IMR-90 (cell line): Measurements from ENCODE around the gene TEP1. TPM values are rescaled to one million over a fixed set of nuclear protein-coding genes. Genes with fewer than 3 reads are reported as not detected.

ENCODE experiments used
- ATAC-seq: fragments of 200-7000 bp; cut with Tn5 transposase; 2 replicates; pipeline ENCODE4 v1.9.1; 2020; ENCODE audit warnings: low read depth, mild to moderate bottlenecking, moderate library complexity
- BruUV-seq: library from RNA; stranded (reverse); fragments of 400-500 nt; replicated peaks from 2 replicates; lab custom pipeline; 2021; lab: Mats Ljungman, UMichigan
- CTCF ChIA-PET: fragments of 300-600 bp; formaldehyde crosslinking; extraction: SDS; loops from one replicate; lab custom pipeline; 2021; ENCODE audit warnings: antibody characterized with exemption; lab: Yijun Ruan, JAX
- POLR2A ChIA-PET: fragments of 300-600 bp; sonication (Branson Sonifier 250); formaldehyde crosslinking; loops from one replicate; lab custom pipeline; 2022; ENCODE audit warnings: antibody characterized with exemption; ENCODE audit not compliant: unreplicated experiment; lab: Charles Lee
- DNase-seq: peaks from one replicate; pipeline ENCODE4 v3.0.0; 2013
- H2AFZ ChIP-seq: replicated peaks from 2 replicates; pipeline ENCODE3; 2013; ENCODE audit warnings: low read length, mild to moderate bottlenecking; ENCODE audit not compliant: poor library complexity
- H2AK5ac ChIP-seq: 2 replicates; pipeline ENCODE4 v1.6.1; 2013; ENCODE audit warnings: low read depth, low read length, inconsistent platforms
- H2AK9ac ChIP-seq: replicated peaks from 2 replicates; pipeline ENCODE3; 2013; ENCODE audit warnings: mild to moderate bottlenecking, low read depth, low read length, moderate library complexity; ENCODE audit not compliant: poor library complexity
- H2BK120ac ChIP-seq: 2 replicates; pipeline ENCODE4 v1.6.1; 2013; ENCODE audit warnings: low read depth, low read length, inconsistent platforms
- H2BK15ac ChIP-seq: 3 replicates; pipeline ENCODE4 v1.6.1; 2013; ENCODE audit warnings: low read depth, low read length, inconsistent platforms
- H2BK20ac ChIP-seq: 2 replicates; pipeline ENCODE4 v1.6.1; 2013; ENCODE audit warnings: low read depth, mild to moderate bottlenecking, inconsistent platforms, low read length, moderate library complexity
- H2BK5ac ChIP-seq: 2 replicates; pipeline ENCODE4 v1.6.1; 2013; ENCODE audit warnings: mild to moderate bottlenecking, low read depth, low read length, inconsistent platforms; ENCODE audit not compliant: poor library complexity, severe bottlenecking
- H3K14ac ChIP-seq: replicated peaks from 2 replicates; pipeline ENCODE4 v1.6.1; 2013; ENCODE audit warnings: low read depth, low read length, inconsistent platforms
- H3K18ac ChIP-seq: 2 replicates; pipeline ENCODE4 v1.6.1; 2013; ENCODE audit warnings: low read depth, low read length, control low read depth
- H3K23ac ChIP-seq: 2 replicates; pipeline ENCODE4 v1.6.1; 2013; ENCODE audit warnings: low read depth, low read length, inconsistent platforms
- H3K27ac ChIP-seq: 2 replicates; pipeline ENCODE4 v1.5.1; 2013; ENCODE audit warnings: mild to moderate bottlenecking, control low read depth, low read length; ENCODE audit not compliant: insufficient read depth
- H3K27me3 ChIP-seq: 2 replicates; pipeline ENCODE4 v1.6.1; 2013; ENCODE audit warnings: low read length; ENCODE audit not compliant: control insufficient read depth, insufficient read depth
- H3K36me3 ChIP-seq: 2 replicates; pipeline ENCODE4 v1.6.1; 2013; ENCODE audit warnings: low read length, mixed read lengths; ENCODE audit not compliant: control insufficient read depth, insufficient read depth
- H3K4ac ChIP-seq: 2 replicates; pipeline ENCODE4 v1.6.1; 2013; ENCODE audit warnings: low read depth, low read length, inconsistent platforms
- H3K4me1 ChIP-seq: 2 replicates; pipeline ENCODE4 v1.6.1; 2013; ENCODE audit warnings: low read length, mixed read lengths; ENCODE audit not compliant: control insufficient read depth, insufficient read depth
- H3K4me2 ChIP-seq: 2 replicates; pipeline ENCODE4 v1.6.1; 2013; ENCODE audit warnings: low read depth, mild to moderate bottlenecking, control low read depth, low read length, moderate library complexity
- H3K4me3 ChIP-seq: 2 replicates; pipeline ENCODE4 v1.5.1; 2013; ENCODE audit warnings: low read depth, mild to moderate bottlenecking, control low read depth, low read length, moderate library complexity; ENCODE audit not compliant: insufficient read depth
- H3K56ac ChIP-seq: 2 replicates; pipeline ENCODE4 v1.6.1; 2013; ENCODE audit warnings: low read length, inconsistent platforms; ENCODE audit not compliant: insufficient read depth; ENCODE audit errors: extremely low read depth
- H3K79me1 ChIP-seq, 2 experiments: 2 replicates each; pipeline ENCODE4 v1.6.1; 2013; ENCODE audit warnings: low read length in 2 of 2, inconsistent platforms in 1 of 2, low read depth in 1 of 2
- H3K9ac ChIP-seq: 2 replicates; pipeline ENCODE4 v1.6.1; 2013; ENCODE audit warnings: low read depth, low read length, control low read depth
- H3K9me1 ChIP-seq: 2 replicates; pipeline ENCODE4 v1.6.1; 2013; ENCODE audit warnings: low read length, inconsistent platforms; ENCODE audit not compliant: insufficient read depth
- H3K9me3 ChIP-seq: 2 replicates; pipeline ENCODE4 v1.6.1; 2013; ENCODE audit warnings: low read length; ENCODE audit not compliant: control insufficient read depth, insufficient read depth
- H4K20me1 ChIP-seq: 2 replicates; pipeline ENCODE4 v1.6.1; 2013; ENCODE audit warnings: low read length, inconsistent platforms; ENCODE audit not compliant: insufficient read depth
- H4K5ac ChIP-seq: 2 replicates; pipeline ENCODE4 v1.6.1; 2013; ENCODE audit warnings: mild to moderate bottlenecking, low read depth, low read length, control low read depth
- H4K8ac ChIP-seq, 2 experiments: 2 replicates each; pipeline ENCODE4 v1.6.1; 2013; ENCODE audit warnings: low read depth in 2 of 2, low read length in 2 of 2, control low read depth in 1 of 2, inconsistent platforms in 1 of 2
- H4K91ac ChIP-seq: 2 replicates; pipeline ENCODE4 v1.6.1; 2013; ENCODE audit warnings: low read depth, low read length, inconsistent platforms; ENCODE audit not compliant: insufficient read depth
- BHLHE40 ChIP-seq: fragments of 150-350 bp; IDR thresholded peaks from 2 replicates; pipeline ENCODE4 v1.6.1; 2016; ENCODE audit warnings: mild to moderate bottlenecking, low read depth, low read length
- CTCF ChIP-seq: conservative IDR thresholded peaks from 2 replicates; pipeline ENCODE4 v1.5.1; 2012; ENCODE audit warnings: mild to moderate bottlenecking, low read depth, low read length, improper control_type of control experiment
- MAFK ChIP-seq: IDR thresholded peaks from 2 replicates; pipeline ENCODE4 v1.6.1; 2012; ENCODE audit warnings: low read depth, low read length, improper control_type of control experiment
- MAZ ChIP-seq: IDR thresholded peaks from 2 replicates; pipeline ENCODE4 v1.6.1; 2012; ENCODE audit warnings: low read depth, mild to moderate bottlenecking, low read length, improper control_type of control experiment, moderate library complexity, borderline replicate concordance
- MXI1 ChIP-seq: IDR thresholded peaks from 2 replicates; pipeline ENCODE4 v1.6.1; 2012; ENCODE audit warnings: low read depth, mild to moderate bottlenecking, low read length, moderate library complexity, borderline replicate concordance
- RCOR1 ChIP-seq: IDR thresholded peaks from 2 replicates; pipeline ENCODE4 v1.6.1; 2012; ENCODE audit warnings: mild to moderate bottlenecking, low read length, improper control_type of control experiment; ENCODE audit not compliant: insufficient replicate concordance
- RFX5 ChIP-seq: IDR thresholded peaks from 2 replicates; pipeline ENCODE4 v1.8.0; 2012; ENCODE audit warnings: low read depth, mild to moderate bottlenecking, low read length, moderate library complexity
- WGBS, 2 experiments: methylation state at CpG; one replicate each; pipeline versions ENCODE4 v1.1.5 to v1.1.7; 2013; ENCODE audit warnings: missing lambda C conversion rate in 2 of 2; ENCODE audit not compliant: insufficient read length in 1 of 2; ENCODE audit errors: extremely low coverage in 2 of 2; 5-methylcytosine and 5-hydroxymethylcytosine counted together
- dilution Hi-C: fragments of 300-500 bp; cut with HindIII; formaldehyde crosslinking; loops from one replicate; pipeline ENCODE4 v1.14.3; 2018; ENCODE audit warnings: low sequenced_read_pairs; ENCODE audit not compliant: unreplicated experiment
- in situ Hi-C: fragments of 300-500 bp; cut with MboI; formaldehyde crosslinking; loops from 3 replicates; pipeline ENCODE4 v1.14.3; 2019; ENCODE audit warnings: low sequenced_read_pairs, inconsistent platforms, mixed read lengths
- intact Hi-C: fragments of 100-400 bp; cut with micrococcal nuclease; formaldehyde crosslinking; loops from 2 replicates; pipeline ENCODE4 v1.10.0; 2022
- polyA plus RNA-seq, 3 experiments: library from polyadenylated mRNA; depleted of rRNA; stranded (reverse); fragments of >200 nt; gene quantifications; 2 replicates each; pipeline ENCODE4 v1.2.3, GENCODE V29; 2012; ENCODE audit warnings: low replicate concordance in 1 of 3
- total RNA-seq: library from RNA; depleted of rRNA; stranded (reverse); fragments of >200 nt; gene quantifications from 2 replicates; pipeline ENCODE4 v1.2.3, GENCODE V29; 2012

The TEP1 gene
- total and polyA plus RNA-seq, 2 of the 4 experiments (the other 2 are of a cell fraction), result 10.7 to 12.4 TPM

GRCh38 chr14:20375471-20375870 is 37.8 kb downstream of the TEP1 start:
- ChIA-PET POLR2A (no interaction called here), CTCF (no interaction called here)
- no peak overlapping the region for H3K4me3 ChIP-seq
- H4K91ac ChIP-seq, result no peak overlapping the region
- no peaks in the 10 kb centered on the region for H3K9me1 ChIP-seq
- no peaks in the 10 kb centered on the region for H3K79me1 ChIP-seq
- intact Hi-C loops, result no loop called here
- H2AK9ac ChIP-seq, result no peak overlapping the region
- DNase-seq (no peak), ATAC-seq (no peak)
- H4K8ac ChIP-seq, result no peak overlapping the region
- TF ChIP-seq MXI1 (no peak), RFX5 (no peak), MAFK (no peak), BHLHE40 (no peak), CTCF (no peak), RCOR1 (no peak), MAZ (no peak)
- no peak overlapping the region for H3K4ac ChIP-seq
- H2AFZ ChIP-seq, result no peak overlapping the region
- peaks cover 77% of the 10 kb centered on the region for H3K36me3 ChIP-seq
- H3K4me1 ChIP-seq, result no peaks in the 10 kb centered on the region
- H2BK20ac ChIP-seq, result no peak overlapping the region
- no peak overlapping the region for H3K4me2 ChIP-seq
- H3K27me3 ChIP-seq, result no peaks in the 10 kb centered on the region
- H2BK5ac ChIP-seq, result no peak overlapping the region
- no peak overlapping the region for H2BK15ac ChIP-seq
- no peak overlapping the region for H4K5ac ChIP-seq
- H3K18ac ChIP-seq, result no peak overlapping the region
- no TSS peak for BruUV-seq
- no peak overlapping the region for H2BK120ac ChIP-seq
- H3K9me3 ChIP-seq, result no peaks in the 10 kb centered on the region
- H2AK5ac ChIP-seq, result no peak overlapping the region
- H3K9ac ChIP-seq, result no peak overlapping the region
- no CpG with 5 or more reads among the region's 3 CpGs for WGBS, 2 experiments
- dilution Hi-C loops, result no loop called here
- no peak overlapping the region for H3K23ac ChIP-seq
- no peaks in the 10 kb centered on the region for H4K20me1 ChIP-seq
- H3K56ac ChIP-seq, result no peak overlapping the region
- in situ Hi-C loops, result no loop called here
- no peak overlapping the region for H3K14ac ChIP-seq
- no peak overlapping the region for H3K27ac ChIP-seq
